Suprapubic skin (tissue), 4 donors: ENCODE data around the gene UNC5CL. TPM values are rescaled to one million over a fixed set of nuclear protein-coding genes. Genes with fewer than 3 reads are reported as not detected.

Source experiments
- DNase-seq, 2 donors: peaks; one replicate each; pipeline ENCODE4 v3.0.0-alpha.2; 2019; ENCODE audit warnings: low spot score in 2 of 2
- H3K27ac ChIP-seq: fragments of 200-600 bp; sonication (generic); one replicate; pipeline ENCODE4 v1.5.1; 2019
- H3K27me3 ChIP-seq: fragments of 200-600 bp; sonication (generic); one replicate; pipeline ENCODE4 v1.5.1; 2019
- H3K36me3 ChIP-seq: fragments of 200-600 bp; sonication (generic); one replicate; pipeline ENCODE4 v1.5.1; 2019
- H3K4me1 ChIP-seq: fragments of 200-600 bp; sonication (generic); one replicate; pipeline ENCODE4 v1.5.1; 2019
- H3K4me3 ChIP-seq: fragments of 200-600 bp; sonication (generic); one replicate; pipeline ENCODE4 v1.5.1; 2019; ENCODE audit warnings: mild to moderate bottlenecking
- H3K9me3 ChIP-seq: fragments of 200-600 bp; sonication (generic); one replicate; pipeline ENCODE4 v1.5.1; 2019
- CTCF ChIP-seq, 2 donors: fragments of 200-600 bp in 1 of 2; fragments of 450-650 bp in 1 of 2; sonication (generic) in 1 of 2; IDR thresholded peaks; one replicate each; pipeline ENCODE4 v1.5.1; 2016 to 2019; ENCODE audit warnings: antibody characterized with exemption in 2 of 2, mild to moderate bottlenecking in 1 of 2, moderate library complexity in 1 of 2
- EP300 ChIP-seq: sonication (generic); formaldehyde crosslinking; IDR thresholded peaks from one replicate; pipeline ENCODE4 v1.6.1; 2017; ENCODE audit warnings: antibody characterized with exemption
- POLR2A ChIP-seq, 2 donors: fragments of 450-650 bp; IDR thresholded peaks; one replicate each; pipeline ENCODE4 v1.6.1; 2017; ENCODE audit warnings: antibody characterized with exemption in 2 of 2, mild to moderate bottlenecking in 2 of 2, moderate library complexity in 2 of 2
- POLR2AphosphoS5 ChIP-seq, 3 donors: sonication (generic); formaldehyde crosslinking; IDR thresholded peaks; one replicate each; pipeline ENCODE4 v1.6.1; 2017; ENCODE audit warnings: antibody characterized with exemption in 3 of 3
- WGBS: methylation state at CpG from one replicate; pipeline ENCODE4 v1.1.5; 2018; 5-methylcytosine and 5-hydroxymethylcytosine counted together
- total RNA-seq, 4 donors: library from RNA; depleted of rRNA; stranded (reverse); fragments of >200 nt; gene quantifications; one replicate each; pipeline ENCODE4 v1.1.0, GENCODE V29; 2016

The UNC5CL gene
- total RNA-seq, 4 donors from 2014 or later = 0.19 to 6.9 (median 1.4) TPM

- Histone ChIP-seq H3K36me3 (no peaks in the 10 kb centered on the region), H3K9me3 (no peaks in the 10 kb centered on the region), H3K4me1 (no peaks in the 10 kb centered on the region), H3K27ac (no peak overlapping the region), H3K27me3 (peaks cover 3% of the 10 kb centered on the region), H3K4me3 (peak overlapping the region; percentile 11)
- WGBS = 44% methylated on average over 4 of the region's 4 CpGs
- TF ChIP-seq POLR2AphosphoS5 (IDR thresholded peaks at IDR 0.05) (no peak), EP300 (no peak), POLR2A (IDR thresholded peaks at IDR 0.05) (no peak), CTCF (IDR thresholded peaks at IDR 0.05) (no peak)
- DNase-seq = no peak
Measured at GRCh38 chr6:40997234-40997957, 41.6 kb downstream of the UNC5CL start.

GRCh38 chr6:40996591-40997233 is 42.3 kb downstream of the UNC5CL start:
- H3K4me3 ChIP-seq = no peak overlapping the region
- no peak for DNase-seq
- 54% methylated on average over 6 of the region's 6 CpGs for WGBS
- H3K36me3 ChIP-seq = no peaks in the 10 kb centered on the region
- H3K27me3 ChIP-seq = peaks cover 4% of the 10 kb centered on the region
- no peaks in the 10 kb centered on the region for H3K4me1 ChIP-seq
- H3K9me3 ChIP-seq = no peaks in the 10 kb centered on the region
- H3K27ac ChIP-seq = no peak overlapping the region
- TF ChIP-seq POLR2AphosphoS5 (IDR thresholded peaks at IDR 0.05) (no peak), CTCF (IDR thresholded peaks at IDR 0.05) (no peak), EP300 (no peak), POLR2A (IDR thresholded peaks at IDR 0.05) (no peak)

- H3K9me3 ChIP-seq = no peaks in the 10 kb centered on the region
- no peaks in the 10 kb centered on the region for H3K36me3 ChIP-seq
- no peak for TF ChIP-seq POLR2AphosphoS5 (IDR thresholded peaks at IDR 0.05)
- TF ChIP-seq POLR2A (IDR thresholded peaks at IDR 0.05) = no peak
- TF ChIP-seq EP300 = no peak
- TF ChIP-seq CTCF (IDR thresholded peaks at IDR 0.05) = no peak
- no peak overlapping the region for H3K27ac ChIP-seq
- H3K4me1 ChIP-seq = no peaks in the 10 kb centered on the region
- peaks cover 11% of the 10 kb centered on the region for H3K27me3 ChIP-seq
- WGBS = 82% methylated on average over 3 of the region's 3 CpGs
- DNase-seq = no peak
- H3K4me3 ChIP-seq = no peak overlapping the region
Measured at GRCh38 chr6:40992746-40993145, 46.3 kb downstream of the UNC5CL start.

GRCh38 chr6:40990301-40990700 is 48.7 kb downstream of the UNC5CL start:
- Histone ChIP-seq H3K4me3 (no peak overlapping the region), H3K4me1 (no peaks in the 10 kb centered on the region), H3K36me3 (no peaks in the 10 kb centered on the region), H3K9me3 (no peaks in the 10 kb centered on the region), H3K27me3 (peaks cover 19% of the 10 kb centered on the region), H3K27ac (no peak overlapping the region)
- no peak for DNase-seq
- TF ChIP-seq POLR2AphosphoS5 (IDR thresholded peaks at IDR 0.05) (no peak), EP300 (no peak), POLR2A (IDR thresholded peaks at IDR 0.05) (no peak), CTCF (IDR thresholded peaks at IDR 0.05) (no peak)
- 91% methylated on average over 4 of the region's 4 CpGs for WGBS
